ENCODE results near the gene MUC22. TPM values are rescaled to one million over a fixed set of nuclear protein-coding genes. Genes with fewer than 3 reads are reported as not detected.
"Not testable (repeated sequence)": the region's sequence is repeated elsewhere in the genome, so short reads cannot be mapped to it uniquely, and the experiment has no call there.

MUC22 gene
- total RNA-seq, 2 donors from 2014 or later, result not detected

- Histone ChIP-seq H3K27ac (no peak overlapping the region), H3K9me3 (no peaks in the 10 kb centered on the region), H3K4me3 (no peak overlapping the region), H3K27me3 (no peaks in the 10 kb centered on the region), H3K4me1 (no peaks in the 10 kb centered on the region), H3K36me3 (replicated peaks in 1 of 2; ENCODE audit: insufficient read depth in 1 of 2, low read depth in 2 of 2) (no peaks in the 10 kb centered on the region)
- WGBS, 2 donors, result 74 to 84% methylated on average over 6 to 26 of the region's 36 CpGs
- TF ChIP-seq POLR2A (IDR thresholded peaks at IDR 0.05) (no peak), CTCF (IDR thresholded peaks at IDR 0.05) (no peak)
- intact Hi-C loops (cut with DNase I), result no loop called here
- ATAC-seq (no peak), DNase-seq (no peak)
These were observed 6.5 kb downstream of the MUC22 start for GRCh38 chr6:31016659-31017299.

GRCh38 chr6:31017436-31017835 lies 7.2 kb downstream of the MUC22 start:
- intact Hi-C loops (cut with DNase I); ATAC-seq; DNase-seq; H3K27ac ChIP-seq; H3K27me3 ChIP-seq; H3K36me3 ChIP-seq (replicated peaks in 1 of 2; ENCODE audit: insufficient read depth in 1 of 2, low read depth in 2 of 2); H3K9me3 ChIP-seq; H3K4me1 ChIP-seq; H3K4me3 ChIP-seq: not testable (repeated sequence)
- WGBS, 2 donors, result 59 to 80% methylated on average over 3 of the region's 3 CpGs

DNA sequence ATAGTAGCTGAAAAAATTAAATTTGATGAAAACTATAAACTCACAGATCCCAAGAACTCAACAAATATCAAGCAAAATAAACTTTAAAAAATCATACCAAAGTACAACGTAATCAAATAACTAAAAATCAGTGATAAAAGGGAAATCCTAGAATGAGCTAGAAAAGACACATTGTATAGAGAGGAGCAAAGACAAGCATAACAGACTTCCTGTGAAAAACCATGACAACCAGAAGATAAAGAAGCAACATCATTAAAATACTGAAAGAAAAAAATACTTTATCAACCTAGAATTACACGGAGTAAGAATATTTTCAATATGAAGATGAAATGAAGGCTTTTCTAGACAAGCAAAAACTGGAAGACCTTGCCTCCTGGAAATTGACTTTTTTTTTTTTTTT lies 9.8 kb downstream of the MUC22 start:
- 78 to 86% methylated on average over 2 of the region's 2 CpGs for WGBS, 2 donors
- intact Hi-C loops (cut with DNase I), result no loop called here
- H3K4me1 ChIP-seq, result no peaks in the 10 kb centered on the region

GRCh38 chr6:31020631-31021255 lies 10.5 kb downstream of the MUC22 start:
- H3K4me1 ChIP-seq; H3K9me3 ChIP-seq; H3K36me3 ChIP-seq (replicated peaks in 1 of 2; ENCODE audit: insufficient read depth in 1 of 2, low read depth in 2 of 2); H3K4me3 ChIP-seq; DNase-seq; intact Hi-C loops (cut with DNase I); ATAC-seq; H3K27ac ChIP-seq; H3K27me3 ChIP-seq: not testable (repeated sequence)
- 92% methylated on average over 27 of the region's 36 CpGs; no CpG with 5 or more reads in 1 of the 2 donors for WGBS, 2 donors

More for the DNA sequence above, 9.8 kb downstream of the MUC22 start:
- Histone ChIP-seq H3K36me3 (replicated peaks in 1 of 2; ENCODE audit: insufficient read depth in 1 of 2, low read depth in 2 of 2) (no peaks in the 10 kb centered on the region), H3K4me3 (no peak overlapping the region), H3K27me3 (no peaks in the 10 kb centered on the region), H3K27ac (no peak overlapping the region), H3K9me3 (no peaks in the 10 kb centered on the region)
- TF ChIP-seq POLR2A (IDR thresholded peaks at IDR 0.05) (no peak), CTCF (IDR thresholded peaks at IDR 0.05) (no peak)
- no peak for ATAC-seq
- DNase-seq, result no peak

GRCh38 chr6:31021705-31022531 lies 11.6 kb downstream of the MUC22 start:
- DNase-seq; H3K4me3 ChIP-seq; H3K27ac ChIP-seq; intact Hi-C loops (cut with DNase I); ATAC-seq; H3K9me3 ChIP-seq; H3K36me3 ChIP-seq (replicated peaks in 1 of 2; ENCODE audit: insufficient read depth in 1 of 2, low read depth in 2 of 2); H3K4me1 ChIP-seq; H3K27me3 ChIP-seq: not testable (repeated sequence)
- WGBS, 2 donors, result 72 to 78% methylated on average over 14 to 15 of the region's 15 CpGs

DNA sequence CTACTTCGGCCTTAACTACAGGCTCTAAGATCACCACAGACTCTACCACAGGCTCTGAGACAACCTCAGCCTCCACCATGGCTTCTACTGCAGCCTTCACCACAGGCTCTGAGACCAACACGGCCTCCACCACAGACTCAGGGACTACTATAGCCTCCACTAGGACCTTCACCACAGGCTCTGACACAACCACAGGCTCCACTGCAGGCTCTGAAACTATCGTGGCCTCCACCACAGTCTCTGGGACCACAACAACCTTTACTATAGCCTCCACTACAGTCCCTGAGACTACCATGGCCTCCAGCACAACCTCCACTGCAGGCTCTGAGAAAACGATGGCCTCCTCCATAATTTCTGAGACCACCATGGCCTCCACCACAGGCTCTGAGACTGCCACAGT lies 15.3 kb downstream of the MUC22 start:
- Histone ChIP-seq H3K4me3 (no peak overlapping the region), H3K27me3 (no peaks in the 10 kb centered on the region), H3K36me3 (replicated peaks in 1 of 2; ENCODE audit: insufficient read depth in 1 of 2, low read depth in 2 of 2) (no peaks in the 10 kb centered on the region), H3K9me3 (no peaks in the 10 kb centered on the region), H3K4me1 (no peaks in the 10 kb centered on the region), H3K27ac (no peak overlapping the region)
- 64 to 72% methylated on average over 4 of the region's 4 CpGs for WGBS, 2 donors
- no peak for ATAC-seq
- DNase-seq, result no peak
- intact Hi-C loops (cut with DNase I), result no loop called here
- TF ChIP-seq POLR2A (IDR thresholded peaks at IDR 0.05), result no peak

All from body of pancreas (tissue), 4 donors.